HCT116 (cell line): ENCODE data around the gene GPD1L. TPM values are rescaled to one million over a fixed set of nuclear protein-coding genes. Genes with fewer than 3 reads are reported as not detected.

Experiments
- ATAC-seq: fragments of 200-7000 bp; cut with Tn5 transposase; 2 replicates; pipeline ENCODE4 v1.9.1; 2020; ENCODE audit warnings: mild to moderate bottlenecking, moderate library complexity
- BruUV-seq: library from RNA; stranded (reverse); fragments of 400-500 nt; replicated peaks from 2 replicates; lab custom pipeline; 2021; lab: Mats Ljungman, UMichigan
- CTCF ChIA-PET: fragments of 300-600 bp; sonication (Branson Sonifier 250); formaldehyde crosslinking; loops from one replicate; lab custom pipeline; 2021; ENCODE audit warnings: antibody characterized with exemption; lab: Charles Lee
- POLR2A ChIA-PET: fragments of 300-600, 350-600 bp; sonication (Branson Sonifier 250); formaldehyde crosslinking; loops from one replicate; lab custom pipeline; 2021; ENCODE audit warnings: antibody characterized with exemption; lab: Charles Lee
- RAD21 ChIA-PET, 2 experiments: fragments of 300-600 bp; sonication (Branson Sonifier 250); formaldehyde crosslinking; loops; one replicate each; lab custom pipeline; 2023; ENCODE audit warnings: low total read pairs in 2 of 2; ENCODE audit not compliant: uncharacterized antibody in 2 of 2, unreplicated experiment in 2 of 2, low non-redundant PET in 1 of 2; lab: Charles Lee
- DNase-seq: peaks from one replicate; pipeline ENCODE4 v3.0.0-alpha.2; 2010; ENCODE audit warnings: low read depth, low spot score
- H2AFZ ChIP-seq: fragments of 200-600 bp; shearing (Covaris generic), sonication (generic); 2 replicates; pipeline ENCODE4 v1.6.1; 2017; ENCODE audit warnings: low read depth, mixed run types, mixed read lengths, antibody characterized with exemption, low read length; ENCODE audit not compliant: poor library complexity, severe bottlenecking
- H3K27ac ChIP-seq: 2 replicates; pipeline ENCODE4 v1.5.1; 2012; ENCODE audit warnings: low read depth, low read length
- H3K27me3 ChIP-seq: fragments of 200-600 bp; sonication (generic); 2 replicates; pipeline ENCODE4 v1.6.1; 2016; ENCODE audit warnings: mixed run types, low read length, mixed read lengths; ENCODE audit not compliant: insufficient read depth
- H3K36me3 ChIP-seq, 2 experiments: fragments of 200-500 bp in 1 of 2; fragments of 200-600 bp in 1 of 2; sonication (Bioruptor generic) in 1 of 2; sonication (generic) in 1 of 2; 2 replicates each; pipeline versions ENCODE4 v1.5.1 to v1.6.1; 2014 to 2016; ENCODE audit warnings: low read length in 2 of 2, inconsistent platforms in 1 of 2, mixed read lengths in 1 of 2, mixed run types in 1 of 2; ENCODE audit not compliant: insufficient read depth in 2 of 2, control insufficient read depth in 1 of 2
- H3K4me1 ChIP-seq, 2 experiments: fragments of 200-600 bp in 1 of 2; sonication (generic) in 1 of 2; 2 replicates each; pipeline versions ENCODE4 v1.5.1 to v1.6.1; 2012 to 2017; ENCODE audit warnings: low read length in 2 of 2, inconsistent platforms in 1 of 2, mild to moderate bottlenecking in 1 of 2, mixed read lengths in 1 of 2, mixed run types in 1 of 2, moderate library complexity in 1 of 2; ENCODE audit not compliant: insufficient read depth in 2 of 2, control insufficient read depth in 1 of 2
- H3K4me2 ChIP-seq: fragments of 200-600 bp; sonication (generic); 2 replicates; pipeline ENCODE4 v1.6.1; 2017; ENCODE audit warnings: mixed run types, low read length, mixed read lengths
- H3K4me3 ChIP-seq, 2 experiments: fragments of 200-600 bp in 1 of 2; sonication (generic) in 1 of 2; replicated peaks in 1 of 2; 2 replicates each; pipeline ENCODE4 v1.5.1; 2011 to 2016; ENCODE audit warnings: low read length in 2 of 2, control low read depth in 1 of 2, low read depth in 1 of 2, mild to moderate bottlenecking in 1 of 2, mixed read lengths in 1 of 2, mixed run types in 1 of 2
- H3K79me2 ChIP-seq: fragments of 200-600 bp; sonication (generic); 2 replicates; pipeline ENCODE4 v1.6.1; 2017; ENCODE audit warnings: mild to moderate bottlenecking, mixed run types, low read length, moderate library complexity, mixed read lengths; ENCODE audit not compliant: insufficient read depth
- H3K9ac ChIP-seq: fragments of 200-600 bp; sonication (generic); 2 replicates; pipeline ENCODE4 v1.6.1; 2016; ENCODE audit warnings: low read length, mixed read lengths
- H3K9me2 ChIP-seq: fragments of 200-600 bp; sonication (generic), shearing (Covaris generic); 2 replicates; pipeline ENCODE4 v1.6.1; 2017; ENCODE audit warnings: mixed run types, mild to moderate bottlenecking, moderate library complexity; ENCODE audit not compliant: insufficient read depth
- H3K9me3 ChIP-seq, 2 experiments: fragments of 200-500 bp in 1 of 2; fragments of 200-600 bp in 1 of 2; sonication (Bioruptor generic) in 1 of 2; sonication (generic) in 1 of 2; 2 replicates each; pipeline ENCODE4 v1.6.1; 2014 to 2017; ENCODE audit warnings: low read length in 2 of 2, mixed read lengths in 2 of 2, inconsistent platforms in 1 of 2, low read depth in 1 of 2, mild to moderate bottlenecking in 1 of 2, mixed run types in 1 of 2, moderate library complexity in 1 of 2; ENCODE audit not compliant: control insufficient read depth in 1 of 2, insufficient read depth in 1 of 2
- H4K20me1 ChIP-seq: fragments of 200-600 bp; sonication (generic), shearing (Covaris generic); 2 replicates; pipeline ENCODE4 v1.6.1; 2017; ENCODE audit warnings: mixed run types, mild to moderate bottlenecking, moderate library complexity; ENCODE audit not compliant: insufficient read depth
- CBX3 ChIP-seq: IDR thresholded peaks from 2 replicates; pipeline ENCODE4 v1.6.1; 2012; ENCODE audit warnings: low read depth
- CEBPB ChIP-seq: IDR thresholded peaks from 2 replicates; pipeline ENCODE4 v1.6.1; 2012; ENCODE audit warnings: low read depth
- CTCF ChIP-seq, 3 experiments: fragments of 200-600 bp in 1 of 3; sonication (generic) in 1 of 3; IDR thresholded peaks in 2 of 3; conservative IDR thresholded peaks in 1 of 3; 2 replicates each; pipeline ENCODE4 v1.5.1; 2012 to 2017; ENCODE audit warnings: low read depth in 2 of 3, low read length in 2 of 3, antibody characterized with exemption in 1 of 3, borderline replicate concordance in 1 of 3, control low read depth in 1 of 3, mild to moderate bottlenecking in 1 of 3, mixed read lengths in 1 of 3, mixed run types in 1 of 3, moderate library complexity in 1 of 3; ENCODE audit not compliant: insufficient read depth in 1 of 3
- EGR1 ChIP-seq: IDR thresholded peaks from 2 replicates; pipeline ENCODE4 v1.6.1; 2012; ENCODE audit warnings: low read depth
- ELF1 ChIP-seq: IDR thresholded peaks from 2 replicates; pipeline ENCODE4 v1.6.1; 2012; ENCODE audit warnings: low read depth, borderline replicate concordance
- FOSL1 ChIP-seq: IDR thresholded peaks from 2 replicates; pipeline ENCODE4 v1.6.1; 2012; ENCODE audit warnings: low read depth
- MAX ChIP-seq: IDR thresholded peaks from 2 replicates; pipeline ENCODE4 v1.6.1; 2012
- POLR2A ChIP-seq: IDR thresholded peaks from 2 replicates; pipeline ENCODE4 v1.7.0; 2011; ENCODE audit warnings: borderline replicate concordance; ENCODE audit not compliant: insufficient read depth, insufficient read length; ENCODE audit errors: extremely low read depth
- POLR2AphosphoS5 ChIP-seq: IDR thresholded peaks from 2 replicates; pipeline ENCODE4 v1.6.1; 2011; ENCODE audit warnings: mild to moderate bottlenecking, low read depth, low read length, moderate library complexity
- RAD21 ChIP-seq: IDR thresholded peaks from 2 replicates; pipeline ENCODE4 v1.6.1; 2012; ENCODE audit warnings: low read depth, mild to moderate bottlenecking
- REST ChIP-seq: IDR thresholded peaks from 2 replicates; pipeline ENCODE4 v1.6.1; 2012; ENCODE audit warnings: low read depth
- SIN3A ChIP-seq: IDR thresholded peaks from 2 replicates; pipeline ENCODE4 v1.6.1; 2012; ENCODE audit warnings: low read depth
- SP1 ChIP-seq: IDR thresholded peaks from 2 replicates; pipeline ENCODE4 v1.6.1; 2012; ENCODE audit warnings: low read depth
- ZFX ChIP-seq: fragments of 450-650 bp; IDR thresholded peaks from 2 replicates; pipeline ENCODE4 v1.6.1; 2017
- ZNF274 ChIP-seq: fragments of 200-500 bp; sonication (Bioruptor generic); IDR thresholded peaks from 2 replicates; pipeline ENCODE4 v1.6.1; 2014; ENCODE audit warnings: mild to moderate bottlenecking, low read depth, low read length, inconsistent platforms
- intact Hi-C: fragments of 100-400 bp; cut with micrococcal nuclease; formaldehyde crosslinking; loops from 2 replicates; pipeline ENCODE4 v1.10.0; 2022
- total RNA-seq: library from RNA; stranded (reverse); gene quantifications from one replicate; pipeline ENCODE4 v1.2.1, GENCODE V29; 2021; ENCODE audit not compliant: unreplicated experiment

Gene GPD1L
- total RNA-seq, 1 experiment from 2014 or later, result 21.9 TPM

DNA sequence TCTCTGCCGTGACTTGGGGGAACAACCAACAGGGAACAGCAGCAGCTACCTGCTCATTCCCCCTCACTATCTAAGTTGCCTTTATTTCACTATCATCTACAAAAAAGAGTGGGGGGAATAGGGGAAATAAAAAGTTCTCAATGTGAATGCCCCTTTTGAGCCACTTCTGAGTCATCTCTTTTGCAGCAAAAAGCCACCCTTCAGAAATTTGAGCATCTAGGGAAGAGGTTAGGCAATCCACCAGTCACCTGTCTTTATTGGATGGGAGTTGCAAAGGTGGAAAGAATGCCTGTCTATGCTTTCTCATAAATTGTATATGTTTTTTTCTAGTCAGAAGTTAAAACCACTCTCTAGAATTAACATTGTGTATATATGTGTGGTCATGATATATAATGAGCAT, 41.1 kb downstream of the GPD1L start:
- POLR2A ChIA-PET, result no interaction called here
- Histone ChIP-seq H3K36me3 (no peaks in the 10 kb centered on the region; a peak in 1 of 4 replicates), H3K27me3 (no peaks in the 10 kb centered on the region), H4K20me1 (no peaks in the 10 kb centered on the region), H3K4me2 (no peak overlapping the region), H2AFZ (no peak overlapping the region), H3K4me3 (no peak overlapping the region), H3K4me1 (no peaks in the 10 kb centered on the region), H3K79me2 (no peaks in the 10 kb centered on the region), H3K9ac (no peak overlapping the region), H3K9me3 (no peaks in the 10 kb centered on the region), H3K27ac (no peak overlapping the region), H3K9me2 (no peaks in the 10 kb centered on the region)
- RAD21 ChIA-PET, result no interaction called here
- intact Hi-C loops, result loop anchor here (5.0 kb wide), 1 partner anchor 1220 kb away; no protein-coding TSS in a partner anchor
- no TSS peak for BruUV-seq
- DNase-seq (no peak), ATAC-seq (no peak)
- CTCF ChIA-PET, result no interaction called here
- TF ChIP-seq ZNF274 (no peak), CEBPB (no peak)

DNA sequence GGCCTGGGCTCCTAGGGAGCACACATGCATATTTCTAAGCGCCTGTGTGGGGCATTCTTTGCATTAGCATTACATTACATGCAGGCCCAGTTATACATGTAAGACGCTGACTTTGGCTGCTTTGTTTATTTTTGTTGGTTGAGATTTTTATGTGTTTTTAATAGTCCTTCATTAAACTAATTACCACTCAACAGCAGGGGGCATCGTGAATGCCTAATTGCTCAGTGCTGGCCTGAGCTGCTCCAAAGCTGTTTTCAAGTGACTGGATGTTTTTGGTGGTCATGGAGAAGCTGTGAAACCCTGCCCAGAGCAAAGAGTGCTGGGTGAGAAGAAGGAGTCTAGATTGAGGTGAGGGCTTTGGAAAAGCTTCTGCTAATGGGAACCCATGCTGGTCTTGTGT, 41.5 kb downstream of the GPD1L start:
- POLR2A ChIA-PET, result no interaction called here
- Histone ChIP-seq H3K9me2 (no peaks in the 10 kb centered on the region), H3K9me3 (no peaks in the 10 kb centered on the region), H3K79me2 (no peaks in the 10 kb centered on the region), H3K4me1 (no peaks in the 10 kb centered on the region), H3K36me3 (no peaks in the 10 kb centered on the region; a peak in 1 of 4 replicates), H3K4me2 (no peak overlapping the region), H3K9ac (no peak overlapping the region), H3K27me3 (no peaks in the 10 kb centered on the region), H4K20me1 (no peaks in the 10 kb centered on the region), H2AFZ (no peak overlapping the region), H3K4me3 (no peak overlapping the region), H3K27ac (no peak overlapping the region)
- no TSS peak for BruUV-seq
- RAD21 ChIA-PET, result no interaction called here
- TF ChIP-seq REST, result no peak
- no peak for TF ChIP-seq SIN3A
- no peak for TF ChIP-seq CTCF (IDR thresholded peaks at IDR 0.05 in 2 of 3, conservative IDR thresholded peaks at IDR 0.05 in 1 of 3; ENCODE audit: borderline replicate concordance in 1 of 3, insufficient read depth in 1 of 3, low read depth in 2 of 3, low read length in 2 of 3)
- TF ChIP-seq MAX, result no peak
- TF ChIP-seq SP1, result no peak
- no peak for TF ChIP-seq POLR2A
- no peak for TF ChIP-seq ELF1
- no peak for TF ChIP-seq FOSL1
- TF ChIP-seq POLR2AphosphoS5, result no peak
- TF ChIP-seq EGR1, result no peak
- no peak for TF ChIP-seq CBX3
- TF ChIP-seq ZFX, result no peak
- no peak for TF ChIP-seq RAD21
- intact Hi-C loops, result loop anchor here (5.0 kb wide), 1 partner anchor 1221 kb away; no protein-coding TSS in a partner anchor
- CTCF ChIA-PET, result no interaction called here
- no peak for DNase-seq
- ATAC-seq, result no peak
